RWPE2 (cell line): Measurements from ENCODE around the gene CDH4.

Source experiments
- ATAC-seq: fragments of 200-7000 bp; cut with Tn5 transposase; 3 replicates; pipeline ENCODE4 v1.9.1; 2021; ENCODE audit warnings: low read depth
- DNase-seq: peaks from one replicate; pipeline ENCODE4 v3.0.0-alpha.2; 2020; ENCODE audit warnings: low spot score
- H3K27ac ChIP-seq: fragments of 450-650 bp; 2 replicates; pipeline ENCODE4 v1.5.1; 2017; ENCODE audit warnings: mild to moderate bottlenecking; ENCODE audit not compliant: poor library complexity, severe bottlenecking
- H3K27me3 ChIP-seq: fragments of 250-450 bp; sonication (Bioruptor Pico); 2 replicates; pipeline ENCODE4 v1.5.1; 2021; ENCODE audit warnings: mild to moderate bottlenecking, moderate library complexity; ENCODE audit not compliant: insufficient read depth, poor library complexity, severe bottlenecking
- H3K36me3 ChIP-seq: fragments of 250-450 bp; sonication (Bioruptor Pico); 2 replicates; pipeline ENCODE4 v1.5.1; 2020; ENCODE audit warnings: low read depth, mild to moderate bottlenecking, moderate library complexity
- H3K4me1 ChIP-seq: fragments of 250-450 bp; sonication (Bioruptor Pico); 2 replicates; pipeline ENCODE4 v1.5.1; 2021; ENCODE audit warnings: mild to moderate bottlenecking, moderate library complexity; ENCODE audit not compliant: insufficient read depth, poor library complexity, severe bottlenecking
- H3K4me3 ChIP-seq: fragments of 250-450 bp; sonication (Bioruptor Pico); 2 replicates; pipeline ENCODE4 v1.5.1; 2021; ENCODE audit warnings: mild to moderate bottlenecking, moderate library complexity; ENCODE audit not compliant: severe bottlenecking
- H3K9me3 ChIP-seq: fragments of 250-450 bp; sonication (Bioruptor Pico); 2 replicates; pipeline ENCODE4 v1.5.1; 2021; ENCODE audit warnings: mild to moderate bottlenecking, moderate library complexity; ENCODE audit not compliant: severe bottlenecking
- TF ChIP-seq, protein P1 (sequence below): fragments of 450-650 bp; IDR thresholded peaks from one replicate; pipeline ENCODE4 v1.5.1; 2017; ENCODE audit warnings: mild to moderate bottlenecking, moderate library complexity; ENCODE audit not compliant: poor library complexity, severe bottlenecking

Gene CDH4

DNA sequence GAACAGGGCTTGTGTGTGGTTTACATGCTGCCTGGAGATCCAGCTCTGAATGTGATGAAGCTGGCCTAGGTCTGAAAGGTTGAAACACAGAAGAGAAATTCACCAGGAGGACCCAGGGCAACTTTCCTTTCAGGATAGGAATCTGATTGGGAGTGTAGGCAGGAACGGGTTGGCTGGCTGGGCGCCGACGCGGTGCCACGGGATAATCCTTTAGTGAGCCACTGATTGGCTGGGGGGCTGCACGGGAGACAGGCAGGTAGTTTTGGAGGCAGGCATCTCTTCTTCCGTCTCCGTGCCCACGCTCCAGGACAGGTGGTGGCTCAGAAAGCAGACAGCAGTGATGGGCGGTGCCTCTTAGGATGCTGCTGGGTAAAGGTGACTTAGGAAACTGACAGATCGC is 294.6 kb downstream of the CDH4 start:
- Histone ChIP-seq H3K27me3 (no peaks in the 10 kb centered on the region), H3K9me3 (no peaks in the 10 kb centered on the region), H3K4me3 (no peak overlapping the region), H3K4me1 (no peaks in the 10 kb centered on the region), H3K36me3 (no peaks in the 10 kb centered on the region), H3K27ac (no peak overlapping the region)
- TF ChIP-seq, protein P1, sequence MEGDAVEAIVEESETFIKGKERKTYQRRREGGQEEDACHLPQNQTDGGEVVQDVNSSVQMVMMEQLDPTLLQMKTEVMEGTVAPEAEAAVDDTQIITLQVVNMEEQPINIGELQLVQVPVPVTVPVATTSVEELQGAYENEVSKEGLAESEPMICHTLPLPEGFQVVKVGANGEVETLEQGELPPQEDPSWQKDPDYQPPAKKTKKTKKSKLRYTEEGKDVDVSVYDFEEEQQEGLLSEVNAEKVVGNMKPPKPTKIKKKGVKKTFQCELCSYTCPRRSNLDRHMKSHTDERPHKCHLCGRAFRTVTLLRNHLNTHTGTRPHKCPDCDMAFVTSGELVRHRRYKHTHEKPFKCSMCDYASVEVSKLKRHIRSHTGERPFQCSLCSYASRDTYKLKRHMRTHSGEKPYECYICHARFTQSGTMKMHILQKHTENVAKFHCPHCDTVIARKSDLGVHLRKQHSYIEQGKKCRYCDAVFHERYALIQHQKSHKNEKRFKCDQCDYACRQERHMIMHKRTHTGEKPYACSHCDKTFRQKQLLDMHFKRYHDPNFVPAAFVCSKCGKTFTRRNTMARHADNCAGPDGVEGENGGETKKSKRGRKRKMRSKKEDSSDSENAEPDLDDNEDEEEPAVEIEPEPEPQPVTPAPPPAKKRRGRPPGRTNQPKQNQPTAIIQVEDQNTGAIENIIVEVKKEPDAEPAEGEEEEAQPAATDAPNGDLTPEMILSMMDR, result no peak
- ATAC-seq, result no peak
- no peak for DNase-seq

DNA sequence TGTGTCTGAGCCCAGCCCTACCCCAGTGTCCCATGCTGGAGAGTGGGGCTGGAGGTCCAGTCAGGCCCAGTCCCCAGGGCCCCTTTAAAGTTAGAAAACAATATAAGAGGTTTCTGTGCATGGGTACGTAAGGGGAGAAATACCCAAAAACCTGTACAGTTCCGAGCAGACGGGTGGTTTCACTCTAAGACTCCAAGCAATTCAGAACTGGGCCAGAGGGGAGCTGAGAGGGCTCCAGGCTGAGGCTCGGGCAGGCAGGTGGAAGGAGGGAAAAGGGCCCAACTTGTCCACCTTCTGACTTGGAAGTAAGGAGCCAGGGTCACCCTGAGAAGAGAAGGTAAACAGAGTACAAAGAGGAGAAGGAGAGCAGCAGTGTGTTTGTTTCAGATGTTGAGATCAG is 296.0 kb downstream of the CDH4 start:
- Histone ChIP-seq H3K9me3 (no peaks in the 10 kb centered on the region), H3K27ac (no peak overlapping the region), H3K27me3 (no peaks in the 10 kb centered on the region), H3K4me3 (no peak overlapping the region), H3K4me1 (no peaks in the 10 kb centered on the region), H3K36me3 (no peaks in the 10 kb centered on the region)
- ATAC-seq (no peak), DNase-seq (no peak)
- TF ChIP-seq, protein P1, result no peak

DNA sequence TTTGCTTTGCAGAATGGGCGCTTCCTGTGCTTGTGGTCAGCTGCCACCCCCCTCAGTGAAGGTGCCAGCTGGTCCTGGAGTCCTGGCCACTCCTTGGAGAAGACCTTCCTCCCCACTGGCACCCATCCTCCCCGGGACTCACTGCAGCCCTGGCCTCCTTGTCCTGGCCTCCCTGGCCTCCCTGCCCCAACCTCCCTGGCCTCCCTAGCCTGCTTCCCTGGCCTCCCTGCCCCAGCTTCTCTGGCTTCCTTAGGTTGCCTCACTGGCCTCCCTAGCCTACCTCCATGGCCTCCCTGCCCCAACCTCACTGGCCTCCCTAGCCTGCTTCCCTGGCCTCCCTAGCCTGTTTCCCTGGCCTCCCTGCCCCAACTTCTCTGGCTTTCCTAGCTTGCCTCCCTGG is 297.8 kb downstream of the CDH4 start:
- DNase-seq, result no peak
- Histone ChIP-seq H3K4me3 (no peak overlapping the region), H3K27me3 (no peaks in the 10 kb centered on the region), H3K27ac (no peak overlapping the region), H3K36me3 (no peaks in the 10 kb centered on the region), H3K4me1 (peaks cover 4% of the 10 kb centered on the region), H3K9me3 (no peaks in the 10 kb centered on the region)
- ATAC-seq, result no peak
- TF ChIP-seq, protein P1, result no peak

DNA sequence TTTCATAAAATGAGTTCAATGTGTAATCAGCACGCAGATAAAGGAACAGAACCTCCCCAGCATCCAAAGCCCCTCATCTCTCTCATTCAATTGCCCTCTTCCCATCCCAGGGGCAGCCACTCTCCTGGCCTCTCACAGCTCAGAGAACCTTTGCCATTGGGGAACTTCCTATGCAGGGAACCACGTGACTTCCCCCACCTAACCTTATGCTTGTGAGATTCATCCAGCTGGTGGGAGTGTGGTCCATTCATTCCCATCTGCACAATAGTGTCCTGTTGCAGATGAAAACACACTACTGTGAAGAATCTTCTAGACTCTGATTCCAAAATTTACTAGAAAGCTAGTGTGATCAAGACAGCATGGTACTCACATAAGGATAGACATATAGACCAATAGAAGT is 299.3 kb downstream of the CDH4 start:
- TF ChIP-seq, protein P1, result no peak
- H3K27me3 ChIP-seq, result no peaks in the 10 kb centered on the region

DNA sequence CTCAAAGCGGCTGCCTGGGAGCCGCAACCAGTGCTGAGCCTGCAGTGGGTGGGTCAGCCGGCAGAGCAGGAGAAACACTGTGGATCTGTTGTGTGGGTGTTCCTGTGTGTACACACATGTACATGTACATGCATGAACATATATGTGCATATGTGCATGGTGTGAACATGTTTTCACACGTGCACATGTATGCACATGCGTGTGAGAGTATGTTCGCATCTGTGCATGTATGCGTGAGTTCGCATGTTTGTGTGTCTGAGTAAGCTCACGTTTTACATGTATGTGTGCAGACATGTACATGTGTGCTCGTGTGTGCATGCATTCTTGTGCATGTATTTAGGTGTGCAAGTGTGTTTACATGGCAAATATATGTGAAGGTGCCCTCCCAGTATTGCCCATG is 302.6 kb downstream of the CDH4 start:
- no peak for DNase-seq
- Histone ChIP-seq H3K36me3 (no peaks in the 10 kb centered on the region), H3K9me3 (no peaks in the 10 kb centered on the region), H3K27ac (peak overlapping the region; percentile 84), H3K4me3 (no peak overlapping the region), H3K27me3 (no peaks in the 10 kb centered on the region), H3K4me1 (peaks cover 48% of the 10 kb centered on the region)
- no peak for ATAC-seq
- TF ChIP-seq, protein P1, result no peak

More for the DNA sequence above, 299.3 kb downstream of the CDH4 start:
- H3K27ac ChIP-seq, result no peak overlapping the region
- peaks cover 20% of the 10 kb centered on the region for H3K4me1 ChIP-seq
- no peaks in the 10 kb centered on the region for H3K9me3 ChIP-seq
- DNase-seq (no peak), ATAC-seq (no peak)
- no peaks in the 10 kb centered on the region for H3K36me3 ChIP-seq
- no peak overlapping the region for H3K4me3 ChIP-seq
